ENCODE measurements around the gene MCTP1. TPM values are rescaled to one million over a fixed set of nuclear protein-coding genes. Genes with fewer than 3 reads are reported as not detected.

Gene MCTP1
- total RNA-seq, 1 experiment from 2014 or later = 0.44 TPM

DNA sequence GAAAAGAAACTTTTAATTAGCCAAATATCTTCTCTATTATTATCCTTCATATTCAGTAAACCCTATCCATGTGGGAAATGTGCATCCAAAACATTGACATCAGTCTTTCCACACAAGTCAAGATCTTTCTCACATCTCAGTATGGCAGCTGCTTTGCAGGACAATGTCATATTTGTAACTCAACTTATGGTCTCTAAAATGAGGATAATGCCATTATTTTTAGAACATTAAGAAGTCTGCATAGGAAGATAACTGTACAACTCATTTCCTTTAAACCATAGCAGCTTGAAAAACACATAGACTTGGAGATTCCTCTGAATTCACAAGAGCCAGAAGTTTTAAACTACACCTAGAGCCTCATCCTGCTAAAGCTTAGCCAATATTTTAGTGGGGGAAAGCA is 43.7 kb downstream of the MCTP1 start:
- H3K79me2 ChIP-seq (ENCODE audit: insufficient read depth, low read length) = no peaks in the 10 kb centered on the region
- H3K9me3 ChIP-seq (ENCODE audit: control insufficient read depth in 1 of 2, insufficient read depth in 1 of 2, low read depth in 1 of 2, low read length in 2 of 2) = no peaks in the 10 kb centered on the region
- H3K27ac ChIP-seq (ENCODE audit: low read depth, low read length) = no peak overlapping the region
- H3K4me2 ChIP-seq (ENCODE audit: low read length) = no peak overlapping the region
- H4K20me1 ChIP-seq (ENCODE audit: insufficient read depth) = no peaks in the 10 kb centered on the region
- RAD21 ChIA-PET (ENCODE audit: low non-redundant PET in 1 of 2, low total read pairs in 2 of 2, uncharacterized antibody in 2 of 2, unreplicated experiment in 2 of 2) = no interaction called here
- intact Hi-C loops (cut with micrococcal nuclease) = no loop called here
- CTCF ChIA-PET = no interaction called here
- ATAC-seq (no peak), DNase-seq (ENCODE audit: low read depth, low spot score) (no peak)
- no peaks in the 10 kb centered on the region for H3K36me3 ChIP-seq (ENCODE audit: control insufficient read depth in 1 of 2, insufficient read depth in 2 of 2, low read length in 2 of 2)
- POLR2A ChIA-PET = no interaction called here
- no TSS peak for BruUV-seq (replicated peaks)
- H2AFZ ChIP-seq (ENCODE audit: low read depth, low read length, poor library complexity, severe bottlenecking) = no peak overlapping the region
- no peak overlapping the region for H3K4me3 ChIP-seq (replicated peaks in 1 of 2; ENCODE audit: low read depth in 1 of 2, low read length in 2 of 2)
- TF ChIP-seq ATF3 (IDR thresholded peaks at IDR 0.05) (no peak), EZH2 (IDR thresholded peaks at IDR 0.05) (no peak), YY1 (IDR thresholded peaks at IDR 0.05; ENCODE audit: extremely low read depth, insufficient replicate concordance, low read depth, low read length) (no peak), ZNF274 (IDR thresholded peaks at IDR 0.05; ENCODE audit: low read depth, low read length) (no peak), POLR2A (IDR thresholded peaks at IDR 0.05; ENCODE audit: borderline replicate concordance, extremely low read depth, insufficient read depth, insufficient read length) (no peak), SRF (IDR thresholded peaks at IDR 0.05; ENCODE audit: low read depth) (no peak), TCF7L2 (IDR thresholded peaks at IDR 0.05; ENCODE audit: borderline replicate concordance, extremely low read depth, insufficient read depth, insufficient read length) (no peak), CBX3 (IDR thresholded peaks at IDR 0.05; ENCODE audit: low read depth) (no peak), ELF1 (IDR thresholded peaks at IDR 0.05; ENCODE audit: borderline replicate concordance, low read depth) (no peak), RAD21 (IDR thresholded peaks at IDR 0.05; ENCODE audit: low read depth) (no peak), JUND (IDR thresholded peaks at IDR 0.05) (no peak), REST (IDR thresholded peaks at IDR 0.05; ENCODE audit: low read depth) (no peak), FOSL1 (IDR thresholded peaks at IDR 0.05; ENCODE audit: low read depth) (no peak), SP1 (IDR thresholded peaks at IDR 0.05; ENCODE audit: low read depth) (no peak), POLR2AphosphoS5 (IDR thresholded peaks at IDR 0.05; ENCODE audit: low read depth, low read length) (no peak)
- TF ChIP-seq, protein P1, sequence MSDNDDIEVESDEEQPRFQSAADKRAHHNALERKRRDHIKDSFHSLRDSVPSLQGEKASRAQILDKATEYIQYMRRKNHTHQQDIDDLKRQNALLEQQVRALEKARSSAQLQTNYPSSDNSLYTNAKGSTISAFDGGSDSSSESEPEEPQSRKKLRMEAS (IDR thresholded peaks at IDR 0.05) = no peak
- TF ChIP-seq, protein P2, sequence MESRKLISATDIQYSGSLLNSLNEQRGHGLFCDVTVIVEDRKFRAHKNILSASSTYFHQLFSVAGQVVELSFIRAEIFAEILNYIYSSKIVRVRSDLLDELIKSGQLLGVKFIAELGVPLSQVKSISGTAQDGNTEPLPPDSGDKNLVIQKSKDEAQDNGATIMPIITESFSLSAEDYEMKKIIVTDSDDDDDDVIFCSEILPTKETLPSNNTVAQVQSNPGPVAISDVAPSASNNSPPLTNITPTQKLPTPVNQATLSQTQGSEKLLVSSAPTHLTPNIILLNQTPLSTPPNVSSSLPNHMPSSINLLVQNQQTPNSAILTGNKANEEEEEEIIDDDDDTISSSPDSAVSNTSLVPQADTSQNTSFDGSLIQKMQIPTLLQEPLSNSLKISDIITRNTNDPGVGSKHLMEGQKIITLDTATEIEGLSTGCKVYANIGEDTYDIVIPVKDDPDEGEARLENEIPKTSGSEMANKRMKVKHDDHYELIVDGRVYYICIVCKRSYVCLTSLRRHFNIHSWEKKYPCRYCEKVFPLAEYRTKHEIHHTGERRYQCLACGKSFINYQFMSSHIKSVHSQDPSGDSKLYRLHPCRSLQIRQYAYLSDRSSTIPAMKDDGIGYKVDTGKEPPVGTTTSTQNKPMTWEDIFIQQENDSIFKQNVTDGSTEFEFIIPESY (IDR thresholded peaks at IDR 0.05; ENCODE audit: extremely low read depth, insufficient replicate concordance, low read length) = no peak
- TF ChIP-seq, protein P3, sequence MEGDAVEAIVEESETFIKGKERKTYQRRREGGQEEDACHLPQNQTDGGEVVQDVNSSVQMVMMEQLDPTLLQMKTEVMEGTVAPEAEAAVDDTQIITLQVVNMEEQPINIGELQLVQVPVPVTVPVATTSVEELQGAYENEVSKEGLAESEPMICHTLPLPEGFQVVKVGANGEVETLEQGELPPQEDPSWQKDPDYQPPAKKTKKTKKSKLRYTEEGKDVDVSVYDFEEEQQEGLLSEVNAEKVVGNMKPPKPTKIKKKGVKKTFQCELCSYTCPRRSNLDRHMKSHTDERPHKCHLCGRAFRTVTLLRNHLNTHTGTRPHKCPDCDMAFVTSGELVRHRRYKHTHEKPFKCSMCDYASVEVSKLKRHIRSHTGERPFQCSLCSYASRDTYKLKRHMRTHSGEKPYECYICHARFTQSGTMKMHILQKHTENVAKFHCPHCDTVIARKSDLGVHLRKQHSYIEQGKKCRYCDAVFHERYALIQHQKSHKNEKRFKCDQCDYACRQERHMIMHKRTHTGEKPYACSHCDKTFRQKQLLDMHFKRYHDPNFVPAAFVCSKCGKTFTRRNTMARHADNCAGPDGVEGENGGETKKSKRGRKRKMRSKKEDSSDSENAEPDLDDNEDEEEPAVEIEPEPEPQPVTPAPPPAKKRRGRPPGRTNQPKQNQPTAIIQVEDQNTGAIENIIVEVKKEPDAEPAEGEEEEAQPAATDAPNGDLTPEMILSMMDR (IDR thresholded peaks at IDR 0.05 in 2 of 3, conservative IDR thresholded peaks at IDR 0.05 in 1 of 3; ENCODE audit: borderline replicate concordance in 1 of 3, insufficient read depth in 1 of 3, low read depth in 2 of 3, low read length in 2 of 3) = no peak
- no peaks in the 10 kb centered on the region; the same call in 1 of the 2 replicates for H3K27me3 ChIP-seq (ENCODE audit: insufficient read depth, low read length)
- H3K9me2 ChIP-seq (ENCODE audit: insufficient read depth) = no peaks in the 10 kb centered on the region
- no peaks in the 10 kb centered on the region for H3K4me1 ChIP-seq (ENCODE audit: control insufficient read depth in 1 of 2, insufficient read depth in 2 of 2, low read length in 2 of 2)
- no peak overlapping the region for H3K9ac ChIP-seq (ENCODE audit: low read length)

Measured in HCT116 (cell line).